Parathyroid adenoma (tissue), 2 donors: Measurements from ENCODE around the gene TDRD1.

Experiments
- H2AFZ ChIP-seq: fragments of 300-600 bp; sonication (generic); one replicate; pipeline ENCODE4 v1.7.0; 2017; ENCODE audit warnings: antibody characterized with exemption, mild to moderate bottlenecking
- H3K27ac ChIP-seq: fragments of 300-600 bp; sonication (generic); one replicate; pipeline ENCODE4 v1.7.0; 2017
- H3K27me3 ChIP-seq: fragments of 300-600 bp; sonication (generic); one replicate; pipeline ENCODE4 v1.7.0; 2017; ENCODE audit warnings: low read length; ENCODE audit not compliant: control insufficient read depth, insufficient read depth
- H3K36me3 ChIP-seq: fragments of 300-600 bp; sonication (generic); one replicate; pipeline ENCODE4 v1.7.0; 2017; ENCODE audit warnings: low read length; ENCODE audit not compliant: control insufficient read depth, insufficient read depth
- H3K4me1 ChIP-seq: fragments of 300-600 bp; sonication (generic); one replicate; pipeline ENCODE4 v1.7.0; 2017; ENCODE audit warnings: control low read depth
- H3K4me2 ChIP-seq: fragments of 300-600 bp; sonication (generic); one replicate; pipeline ENCODE4 v1.7.0; 2017; ENCODE audit warnings: low read length
- H3K4me3 ChIP-seq: fragments of 300-600 bp; sonication (generic); one replicate; pipeline ENCODE4 v1.7.0; 2017; ENCODE audit warnings: low read depth, low read length
- H3K79me2 ChIP-seq: fragments of 300-600 bp; sonication (generic); one replicate; pipeline ENCODE4 v1.7.0; 2017; ENCODE audit warnings: control low read depth
- H3K9ac ChIP-seq: fragments of 300-600 bp; sonication (generic); one replicate; pipeline ENCODE4 v1.7.0; 2017; ENCODE audit warnings: mild to moderate bottlenecking
- H3K9me3 ChIP-seq: fragments of 300-600 bp; sonication (generic); one replicate; pipeline ENCODE4 v1.7.0; 2017; ENCODE audit warnings: low read length; ENCODE audit not compliant: control insufficient read depth
- TF ChIP-seq, protein P1 (sequence below): fragments of 300-600 bp; sonication (generic); IDR thresholded peaks from one replicate; pipeline ENCODE4 v1.7.0; 2017; ENCODE audit warnings: antibody characterized with exemption, mild to moderate bottlenecking
- donor health status: primary hyperparathyroidism.

TDRD1 gene

DNA sequence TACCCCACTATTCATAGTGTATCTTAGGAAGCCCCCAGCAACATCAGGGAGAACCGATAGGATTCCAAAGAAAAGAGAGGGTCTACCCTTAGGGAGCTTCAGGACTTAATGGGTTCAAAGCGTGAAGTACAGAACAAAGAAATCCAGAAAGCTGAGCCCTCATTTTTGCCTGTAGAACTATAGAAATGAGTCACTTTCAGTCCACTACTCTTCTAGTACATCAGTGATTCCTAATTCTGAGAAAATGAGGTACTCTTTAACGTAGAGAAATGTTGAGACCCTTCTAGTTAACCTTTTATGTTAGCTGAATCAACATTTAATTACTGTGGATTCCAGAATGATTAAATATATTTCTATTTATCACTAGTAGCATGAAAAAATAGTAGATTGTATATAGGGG lies 1.8 kb downstream of the TDRD1 start:
- TF ChIP-seq, protein P1, sequence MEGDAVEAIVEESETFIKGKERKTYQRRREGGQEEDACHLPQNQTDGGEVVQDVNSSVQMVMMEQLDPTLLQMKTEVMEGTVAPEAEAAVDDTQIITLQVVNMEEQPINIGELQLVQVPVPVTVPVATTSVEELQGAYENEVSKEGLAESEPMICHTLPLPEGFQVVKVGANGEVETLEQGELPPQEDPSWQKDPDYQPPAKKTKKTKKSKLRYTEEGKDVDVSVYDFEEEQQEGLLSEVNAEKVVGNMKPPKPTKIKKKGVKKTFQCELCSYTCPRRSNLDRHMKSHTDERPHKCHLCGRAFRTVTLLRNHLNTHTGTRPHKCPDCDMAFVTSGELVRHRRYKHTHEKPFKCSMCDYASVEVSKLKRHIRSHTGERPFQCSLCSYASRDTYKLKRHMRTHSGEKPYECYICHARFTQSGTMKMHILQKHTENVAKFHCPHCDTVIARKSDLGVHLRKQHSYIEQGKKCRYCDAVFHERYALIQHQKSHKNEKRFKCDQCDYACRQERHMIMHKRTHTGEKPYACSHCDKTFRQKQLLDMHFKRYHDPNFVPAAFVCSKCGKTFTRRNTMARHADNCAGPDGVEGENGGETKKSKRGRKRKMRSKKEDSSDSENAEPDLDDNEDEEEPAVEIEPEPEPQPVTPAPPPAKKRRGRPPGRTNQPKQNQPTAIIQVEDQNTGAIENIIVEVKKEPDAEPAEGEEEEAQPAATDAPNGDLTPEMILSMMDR = no peak
- no peak overlapping the region for H3K4me3 ChIP-seq
- no peak overlapping the region for H3K4me2 ChIP-seq
- no peaks in the 10 kb centered on the region for H3K79me2 ChIP-seq
- no peak overlapping the region for H3K9ac ChIP-seq
- no peak overlapping the region for H3K27ac ChIP-seq
- H3K27me3 ChIP-seq = no peaks in the 10 kb centered on the region
- H3K4me1 ChIP-seq = no peaks in the 10 kb centered on the region
- H3K9me3 ChIP-seq = no peaks in the 10 kb centered on the region
- H3K36me3 ChIP-seq = no peaks in the 10 kb centered on the region
- H2AFZ ChIP-seq = no peak overlapping the region

GRCh38 chr10:114181971-114182370 lies 2.8 kb downstream of the TDRD1 start:
- Histone ChIP-seq H3K79me2 (no peaks in the 10 kb centered on the region), H3K36me3 (no peaks in the 10 kb centered on the region), H3K4me1 (no peaks in the 10 kb centered on the region), H3K9ac (no peak overlapping the region), H3K27ac (no peak overlapping the region), H3K27me3 (no peaks in the 10 kb centered on the region), H3K4me2 (no peak overlapping the region), H3K9me3 (no peaks in the 10 kb centered on the region), H3K4me3 (no peak overlapping the region), H2AFZ (no peak overlapping the region)
- TF ChIP-seq, protein P1 = no peak

DNA sequence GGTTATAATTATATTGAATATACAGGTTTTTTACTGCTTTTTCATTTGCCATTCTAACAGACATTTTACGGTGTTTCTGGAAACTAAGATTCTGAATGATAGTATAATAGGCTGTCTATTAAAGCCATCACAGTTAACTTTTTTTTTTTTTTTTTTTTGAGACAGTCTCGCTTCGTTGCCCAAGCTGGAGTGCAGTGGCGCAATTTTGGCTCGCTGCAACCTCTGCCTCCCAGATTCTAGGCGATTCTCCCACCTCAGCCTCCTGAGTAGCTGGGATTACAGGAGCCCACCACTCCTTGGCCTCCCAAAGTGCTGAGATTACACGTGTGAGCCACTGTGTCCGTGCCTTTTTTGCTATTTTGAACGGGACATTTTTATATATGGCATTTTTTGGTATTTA lies 4.4 kb downstream of the TDRD1 start:
- H3K36me3 ChIP-seq = no peaks in the 10 kb centered on the region
- no peak overlapping the region for H2AFZ ChIP-seq
- H3K27me3 ChIP-seq = no peaks in the 10 kb centered on the region
- H3K27ac ChIP-seq = no peak overlapping the region
- H3K4me3 ChIP-seq = no peak overlapping the region
- no peak overlapping the region for H3K9ac ChIP-seq
- no peaks in the 10 kb centered on the region for H3K4me1 ChIP-seq
- H3K9me3 ChIP-seq = no peaks in the 10 kb centered on the region
- no peaks in the 10 kb centered on the region for H3K79me2 ChIP-seq
- TF ChIP-seq, protein P1 = no peak
- H3K4me2 ChIP-seq = no peak overlapping the region

GRCh38 chr10:114184276-114184675 lies 5.1 kb downstream of the TDRD1 start:
- TF ChIP-seq, protein P1 = no peak
- H3K4me1 ChIP-seq = no peaks in the 10 kb centered on the region

DNA sequence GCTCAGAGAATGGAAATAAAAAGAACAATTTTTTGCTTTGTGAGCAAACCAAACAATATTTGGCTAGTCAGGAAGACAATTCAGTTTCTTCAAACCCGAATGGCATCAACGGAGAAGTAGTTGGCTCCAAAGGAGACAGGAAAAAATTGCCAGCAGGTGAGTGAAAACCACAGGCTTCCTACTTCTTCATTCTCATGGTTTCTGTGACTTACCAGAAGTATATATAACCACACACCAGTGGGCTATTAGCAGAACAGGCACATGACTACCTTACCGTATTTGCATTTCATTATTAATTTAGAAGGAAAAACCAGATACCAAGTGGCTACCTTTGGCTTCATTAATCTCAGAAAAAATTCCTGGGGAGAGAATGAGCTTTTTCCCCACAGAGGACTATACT lies 8.8 kb downstream of the TDRD1 start:
- H3K36me3 ChIP-seq = no peaks in the 10 kb centered on the region
- H3K9me3 ChIP-seq = no peaks in the 10 kb centered on the region
- H3K4me3 ChIP-seq = no peak overlapping the region
- H3K79me2 ChIP-seq = no peaks in the 10 kb centered on the region
- H3K27me3 ChIP-seq = no peaks in the 10 kb centered on the region
- H3K4me1 ChIP-seq = no peaks in the 10 kb centered on the region
- no peak overlapping the region for H2AFZ ChIP-seq
- no peak overlapping the region for H3K27ac ChIP-seq
- TF ChIP-seq, protein P1 = no peak
- H3K4me2 ChIP-seq = no peak overlapping the region
- no peak overlapping the region for H3K9ac ChIP-seq

More at GRCh38 chr10:114184276-114184675, 5.1 kb downstream of the TDRD1 start:
- H3K4me2 ChIP-seq = no peak overlapping the region
- no peaks in the 10 kb centered on the region for H3K79me2 ChIP-seq
- no peaks in the 10 kb centered on the region for H3K9me3 ChIP-seq
- no peaks in the 10 kb centered on the region for H3K27me3 ChIP-seq
- no peak overlapping the region for H3K27ac ChIP-seq
- no peak overlapping the region for H3K9ac ChIP-seq
- no peak overlapping the region for H3K4me3 ChIP-seq
- no peak overlapping the region for H2AFZ ChIP-seq
- no peaks in the 10 kb centered on the region for H3K36me3 ChIP-seq
